HepG2 (cell line): ENCODE results near the gene SHBG.

Source experiments
- AHDC1 ChIP-seq: sonication (generic); formaldehyde crosslinking; IDR thresholded peaks from 2 replicates; pipeline ENCODE4 v1.5.1; 2020; ENCODE audit warnings: mild to moderate bottlenecking, missing genetic modification reagents, borderline replicate concordance
- BORCS8-MEF2B ChIP-seq: sonication (generic); formaldehyde crosslinking; IDR thresholded peaks from 2 replicates; pipeline ENCODE4 v1.8.0; 2022; ENCODE audit warnings: mild to moderate bottlenecking, missing genetic modification reagents

GRCh38 chr17:7644775-7645174 is 14.8 kb downstream of the SHBG start:
- TF ChIP-seq AHDC1 (no peak), BORCS8-MEF2B (CRISPR knock-in tag) (no peak)
